A673 (cell line): ENCODE measurements around the gene SVIL. TPM values are rescaled to one million over a fixed set of nuclear protein-coding genes. Genes with fewer than 3 reads are reported as not detected.

Experiments
- BruUV-seq: library from RNA; stranded (reverse); fragments of 400-500 nt; replicated peaks from 2 replicates; lab custom pipeline; 2021; lab: Mats Ljungman, UMichigan
- CTCF ChIA-PET: fragments of 300-600 bp; sonication (Branson Sonifier 250); formaldehyde crosslinking; loops from one replicate; lab custom pipeline; 2022; ENCODE audit warnings: antibody characterized with exemption; lab: Charles Lee
- POLR2A ChIA-PET: fragments of 300-600 bp; sonication (Branson Sonifier 250); formaldehyde crosslinking; loops from one replicate; lab custom pipeline; 2022; ENCODE audit warnings: antibody characterized with exemption; ENCODE audit not compliant: low non-redundant PET; lab: Charles Lee
- DNase-seq: peaks from one replicate; pipeline ENCODE4 v3.0.0-alpha.2; 2015; ENCODE audit warnings: low spot score
- H3K27ac ChIP-seq: fragments of 200-600 bp; sonication (generic); 2 replicates; pipeline ENCODE4 v1.5.1; 2016; ENCODE audit warnings: mixed run types, low read depth, mild to moderate bottlenecking, mixed read lengths, antibody characterized with exemption, low read length; ENCODE audit not compliant: poor library complexity, severe bottlenecking
- H3K27me3 ChIP-seq: fragments of 200-600 bp; sonication (generic); replicated peaks from 2 replicates; pipeline ENCODE4 v1.6.1; 2017; ENCODE audit warnings: mixed run types, low read depth, mild to moderate bottlenecking, mixed read lengths, antibody characterized with exemption, low read length; ENCODE audit not compliant: insufficient read depth, poor library complexity
- H3K36me3 ChIP-seq: fragments of 200-600 bp; sonication (generic); 2 replicates; pipeline ENCODE4 v1.6.1; 2016; ENCODE audit warnings: mixed run types, mild to moderate bottlenecking, mixed read lengths, antibody characterized with exemption, low read length; ENCODE audit not compliant: insufficient read depth, poor library complexity, severe bottlenecking
- H3K4me1 ChIP-seq: fragments of 200-600 bp; sonication (generic); 2 replicates; pipeline ENCODE4 v1.6.1; 2017; ENCODE audit warnings: mixed run types, mild to moderate bottlenecking, mixed read lengths, antibody characterized with exemption, low read length; ENCODE audit not compliant: insufficient read depth, poor library complexity, severe bottlenecking
- H3K4me3 ChIP-seq: fragments of 200-600 bp; sonication (generic); 2 replicates; pipeline ENCODE4 v1.5.1; 2016; ENCODE audit warnings: low read depth, mixed run types, mild to moderate bottlenecking, mixed read lengths, low read length; ENCODE audit not compliant: poor library complexity, severe bottlenecking
- H3K9me3 ChIP-seq: fragments of 200-600 bp; sonication (generic); 2 replicates; pipeline ENCODE4 v1.6.1; 2016; ENCODE audit warnings: mixed run types, low read depth, mild to moderate bottlenecking, mixed read lengths, antibody characterized with exemption, low read length; ENCODE audit not compliant: poor library complexity, severe bottlenecking
- EZH2 ChIP-seq: fragments of 200-600 bp; sonication (generic); IDR thresholded peaks from 2 replicates; pipeline ENCODE4 v1.6.1; 2017; ENCODE audit warnings: borderline replicate concordance, low read depth, mild to moderate bottlenecking, mixed read lengths, antibody characterized with exemption, low read length; ENCODE audit not compliant: poor library complexity, severe bottlenecking
- intact Hi-C: fragments of 100-400 bp; cut with micrococcal nuclease; formaldehyde crosslinking; loops from one replicate; pipeline ENCODE4 v1.10.0; 2022; ENCODE audit not compliant: unreplicated experiment
- total RNA-seq: library from RNA; stranded (reverse); gene quantifications from 2 replicates; pipeline ENCODE4 v1.2.3, GENCODE V29; 2021
- TF ChIP-seq, protein P1 (sequence below): fragments of 300-800, 200-600 bp; sonication (generic); conservative IDR thresholded peaks from 2 replicates; pipeline ENCODE4 v1.5.1; 2017; ENCODE audit warnings: low read depth, mild to moderate bottlenecking, antibody characterized with exemption, low read length, moderate library complexity, mixed read lengths

The SVIL gene
- total RNA-seq, 1 experiment from 2014 or later, result 31.9 TPM

DNA sequence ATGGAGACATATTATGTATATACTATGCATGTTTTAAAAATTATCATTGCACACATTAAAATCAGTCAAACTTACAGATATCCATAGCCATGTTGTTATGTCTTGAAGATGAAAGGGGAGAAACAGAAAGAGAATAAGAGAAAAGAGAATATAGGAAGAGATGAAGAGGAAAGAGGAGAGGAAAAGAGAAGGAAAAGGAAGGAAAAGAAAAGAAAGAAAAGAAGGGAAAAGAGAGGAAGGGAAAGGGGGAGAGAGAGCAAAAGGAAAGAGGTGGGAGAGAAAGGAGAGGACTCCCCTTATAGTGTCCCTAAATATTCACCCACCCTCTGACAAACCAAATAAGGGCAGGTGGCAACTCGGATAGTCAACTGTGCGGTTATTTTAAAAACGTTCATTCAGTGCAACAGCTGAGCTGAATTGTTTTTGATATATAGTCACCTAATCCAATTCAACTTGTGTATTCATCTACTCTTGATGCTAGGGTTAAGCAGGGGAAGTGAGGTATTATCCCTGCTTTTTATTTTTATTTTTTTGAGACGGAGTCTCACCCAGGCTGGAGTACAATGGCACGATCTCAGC is 14.6 kb downstream of the SVIL start:
- ChIA-PET POLR2A (no interaction called here), CTCF (no interaction called here)
- H3K27me3 ChIP-seq, result no peaks in the 10 kb centered on the region
- intact Hi-C loops, result no loop called here
- peaks cover 46% of the 10 kb centered on the region for H3K4me1 ChIP-seq
- TF ChIP-seq, protein P1, sequence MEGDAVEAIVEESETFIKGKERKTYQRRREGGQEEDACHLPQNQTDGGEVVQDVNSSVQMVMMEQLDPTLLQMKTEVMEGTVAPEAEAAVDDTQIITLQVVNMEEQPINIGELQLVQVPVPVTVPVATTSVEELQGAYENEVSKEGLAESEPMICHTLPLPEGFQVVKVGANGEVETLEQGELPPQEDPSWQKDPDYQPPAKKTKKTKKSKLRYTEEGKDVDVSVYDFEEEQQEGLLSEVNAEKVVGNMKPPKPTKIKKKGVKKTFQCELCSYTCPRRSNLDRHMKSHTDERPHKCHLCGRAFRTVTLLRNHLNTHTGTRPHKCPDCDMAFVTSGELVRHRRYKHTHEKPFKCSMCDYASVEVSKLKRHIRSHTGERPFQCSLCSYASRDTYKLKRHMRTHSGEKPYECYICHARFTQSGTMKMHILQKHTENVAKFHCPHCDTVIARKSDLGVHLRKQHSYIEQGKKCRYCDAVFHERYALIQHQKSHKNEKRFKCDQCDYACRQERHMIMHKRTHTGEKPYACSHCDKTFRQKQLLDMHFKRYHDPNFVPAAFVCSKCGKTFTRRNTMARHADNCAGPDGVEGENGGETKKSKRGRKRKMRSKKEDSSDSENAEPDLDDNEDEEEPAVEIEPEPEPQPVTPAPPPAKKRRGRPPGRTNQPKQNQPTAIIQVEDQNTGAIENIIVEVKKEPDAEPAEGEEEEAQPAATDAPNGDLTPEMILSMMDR, result no peak
- TF ChIP-seq EZH2, result no peak
- H3K4me3 ChIP-seq, result no peak overlapping the region
- no peaks in the 10 kb centered on the region for H3K9me3 ChIP-seq
- BruUV-seq, result no TSS peak
- H3K27ac ChIP-seq, result peak overlapping the region; percentile 31
- DNase-seq, result no peak
- no peaks in the 10 kb centered on the region for H3K36me3 ChIP-seq

DNA sequence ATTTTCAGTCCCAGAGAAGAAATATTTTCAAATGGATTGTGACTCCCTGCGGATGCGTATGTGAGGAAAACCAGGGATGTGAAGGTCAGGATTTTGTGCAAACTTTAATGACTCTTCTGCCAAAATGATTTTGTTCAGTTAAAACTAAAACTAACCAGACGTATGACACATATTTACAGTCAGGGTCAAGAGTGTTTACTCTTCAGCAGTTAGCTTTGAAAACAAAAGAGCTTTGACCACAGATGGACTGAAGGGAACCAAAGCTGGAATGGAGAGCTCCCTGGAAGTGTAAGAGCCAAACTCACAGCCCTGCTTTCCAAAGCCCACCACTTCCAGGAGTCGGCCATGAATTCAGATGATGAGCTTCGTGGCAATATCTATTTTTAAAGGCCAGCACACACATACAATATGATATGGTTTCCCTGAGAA is 15.5 kb downstream of the SVIL start:
- intact Hi-C loops, result no loop called here
- CTCF ChIA-PET, result no interaction called here
- TF ChIP-seq EZH2, result no peak
- TF ChIP-seq, protein P1, result no peak
- no TSS peak for BruUV-seq
- H3K4me1 ChIP-seq, result peaks cover 46% of the 10 kb centered on the region
- no peaks in the 10 kb centered on the region for H3K9me3 ChIP-seq
- no peaks in the 10 kb centered on the region for H3K36me3 ChIP-seq
- no peak overlapping the region for H3K4me3 ChIP-seq
- H3K27ac ChIP-seq, result no peak overlapping the region
- DNase-seq, result no peak
- no peaks in the 10 kb centered on the region for H3K27me3 ChIP-seq
- POLR2A ChIA-PET, result interaction anchor here (0.6 kb wide), 1 partner anchor 23 kb away, joined by 4 read pairs; no protein-coding TSS in a partner anchor

DNA sequence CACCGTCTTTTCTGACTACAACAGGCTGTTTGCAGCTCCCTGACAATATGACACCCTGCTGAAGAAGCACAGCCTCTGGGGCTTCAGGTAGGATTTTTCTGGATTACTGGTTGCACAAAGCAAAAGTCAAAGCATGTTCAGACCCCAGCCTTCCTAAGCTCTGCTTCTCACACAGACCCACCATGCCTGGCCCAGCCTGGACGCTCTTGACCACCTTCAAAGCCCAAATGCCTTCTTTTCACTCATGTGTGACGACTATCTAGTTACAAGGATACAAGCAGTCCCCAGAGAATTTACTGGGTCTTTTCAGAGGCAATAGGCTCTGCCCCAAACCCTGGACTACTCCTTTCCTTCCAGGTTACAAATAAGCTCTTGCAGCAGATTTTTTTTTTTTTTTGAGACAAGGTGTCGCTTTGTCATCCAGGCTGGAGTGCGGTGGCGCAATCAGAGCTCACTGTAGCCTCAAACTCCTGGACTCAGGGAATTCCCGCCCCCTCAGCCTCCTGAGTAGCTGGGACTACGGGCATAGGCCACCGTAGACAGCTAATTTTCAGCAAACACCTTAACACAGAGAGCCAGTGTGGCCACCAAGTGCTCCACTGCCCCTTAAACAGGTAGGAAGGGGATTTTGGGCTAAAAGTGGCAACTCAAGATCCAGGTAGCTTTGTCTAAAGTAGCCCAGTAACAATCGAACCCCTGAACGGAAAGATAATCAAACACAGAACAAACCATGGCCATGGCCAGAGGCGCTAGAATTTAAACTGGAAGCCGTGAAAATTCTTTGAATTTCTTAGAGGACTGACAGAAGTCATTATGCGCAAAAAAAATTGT is 16.2 kb downstream of the SVIL start:
- ChIA-PET POLR2A (interaction anchor here (0.6 kb wide), 1 partner anchor 22 kb away, joined by 4 read pairs; no protein-coding TSS in a partner anchor), CTCF (no interaction called here)
- Histone ChIP-seq H3K27me3 (no peaks in the 10 kb centered on the region), H3K4me1 (peaks cover 46% of the 10 kb centered on the region), H3K36me3 (no peaks in the 10 kb centered on the region), H3K27ac (peak overlapping the region; percentile 27), H3K9me3 (no peaks in the 10 kb centered on the region), H3K4me3 (no peak overlapping the region)
- BruUV-seq, result no TSS peak
- TF ChIP-seq EZH2, result no peak
- TF ChIP-seq, protein P1, result no peak
- intact Hi-C loops, result no loop called here
- DNase-seq, result peak; percentile 47
